SU-DHL-6 (cell line): Measurements from ENCODE around the gene EMID1.

Experiments used
- EZH2phosphoT487 ChIP-seq: fragments of 200-600 bp; sonication (generic), shearing (Covaris generic); conservative IDR thresholded peaks from 2 replicates; pipeline ENCODE4 v1.6.1; 2018; ENCODE audit warnings: mild to moderate bottlenecking, antibody characterized with exemption, low read length, moderate library complexity, mixed read lengths
- TF ChIP-seq, protein P1 (sequence below): fragments of 200-600 bp; sonication (generic); IDR thresholded peaks from one replicate; pipeline ENCODE4 v1.5.1; 2017; ENCODE audit warnings: antibody characterized with exemption, mild to moderate bottlenecking, low read length, moderate library complexity; ENCODE audit not compliant: insufficient read depth, poor library complexity, severe bottlenecking

DNA sequence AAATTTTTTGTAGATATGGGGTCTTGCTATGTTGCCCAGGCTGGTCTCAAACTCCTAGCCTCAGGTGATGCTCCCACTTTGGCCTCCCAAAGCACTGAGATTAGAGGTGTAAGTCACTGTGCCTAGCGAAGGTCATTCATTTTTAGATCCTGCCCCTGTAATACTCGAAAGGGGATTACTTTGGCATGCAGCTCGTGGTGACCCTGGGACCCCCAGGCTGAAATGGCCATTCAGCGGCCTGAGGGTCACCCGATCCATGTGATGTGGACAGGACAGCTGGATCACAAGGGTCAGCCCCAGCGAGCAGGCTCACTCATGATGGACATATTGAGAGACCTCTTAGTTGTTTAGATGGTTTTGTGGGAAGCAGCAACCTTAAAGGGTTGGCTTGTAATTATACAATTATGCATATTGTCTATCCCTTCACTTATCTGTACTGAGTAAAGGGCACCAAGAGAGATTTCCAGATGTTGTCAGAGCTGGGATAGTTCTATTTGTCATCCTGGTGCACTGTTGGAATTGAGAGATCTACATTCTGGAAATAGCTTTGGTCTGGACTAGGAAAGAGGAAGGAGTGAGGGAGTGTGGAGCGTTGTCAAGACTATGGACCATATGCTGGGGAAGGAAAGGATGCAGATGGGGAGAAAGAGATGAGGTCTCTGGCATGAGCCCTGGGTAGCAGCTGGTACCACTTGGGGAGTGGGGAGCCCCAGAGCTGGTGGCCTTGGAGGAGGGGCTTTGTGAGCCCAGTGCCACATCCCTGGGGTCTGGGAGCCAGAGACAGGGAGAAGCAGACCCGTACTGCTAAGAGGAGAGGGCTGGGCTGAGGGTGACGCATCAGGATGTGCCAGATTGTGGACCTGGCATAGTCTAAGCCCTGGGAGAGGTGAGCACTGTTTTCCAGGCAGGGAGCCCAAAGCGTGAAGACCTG, 46.5 kb downstream of the EMID1 start:
- TF ChIP-seq, protein P1, sequence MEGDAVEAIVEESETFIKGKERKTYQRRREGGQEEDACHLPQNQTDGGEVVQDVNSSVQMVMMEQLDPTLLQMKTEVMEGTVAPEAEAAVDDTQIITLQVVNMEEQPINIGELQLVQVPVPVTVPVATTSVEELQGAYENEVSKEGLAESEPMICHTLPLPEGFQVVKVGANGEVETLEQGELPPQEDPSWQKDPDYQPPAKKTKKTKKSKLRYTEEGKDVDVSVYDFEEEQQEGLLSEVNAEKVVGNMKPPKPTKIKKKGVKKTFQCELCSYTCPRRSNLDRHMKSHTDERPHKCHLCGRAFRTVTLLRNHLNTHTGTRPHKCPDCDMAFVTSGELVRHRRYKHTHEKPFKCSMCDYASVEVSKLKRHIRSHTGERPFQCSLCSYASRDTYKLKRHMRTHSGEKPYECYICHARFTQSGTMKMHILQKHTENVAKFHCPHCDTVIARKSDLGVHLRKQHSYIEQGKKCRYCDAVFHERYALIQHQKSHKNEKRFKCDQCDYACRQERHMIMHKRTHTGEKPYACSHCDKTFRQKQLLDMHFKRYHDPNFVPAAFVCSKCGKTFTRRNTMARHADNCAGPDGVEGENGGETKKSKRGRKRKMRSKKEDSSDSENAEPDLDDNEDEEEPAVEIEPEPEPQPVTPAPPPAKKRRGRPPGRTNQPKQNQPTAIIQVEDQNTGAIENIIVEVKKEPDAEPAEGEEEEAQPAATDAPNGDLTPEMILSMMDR: no peak
- no peak for TF ChIP-seq EZH2phosphoT487
